ENCODE data around the gene KDM5A.

GRCh38 chr12:269191-269590, 119.9 kb downstream of the KDM5A start:
- no peak for TF ChIP-seq CTCF (conservative IDR thresholded peaks at IDR 0.05; ENCODE audit: low read length)
- TF ChIP-seq EZH2phosphoT487 (IDR thresholded peaks at IDR 0.05; ENCODE audit: borderline replicate concordance, low read depth, low read length): no peak
